SU-DHL-6 (cell line): Measurements from ENCODE around the gene YEATS2.
A peak's percentile ranks its signal among the peaks of the same experiment; 100 is the strongest.

Source experiments
- H2AFZ ChIP-seq: fragments of 200-600 bp; sonication (generic); 2 replicates; pipeline ENCODE4 v1.6.1; 2014; ENCODE audit warnings: low read depth, mild to moderate bottlenecking, moderate library complexity, mixed read lengths, antibody characterized with exemption, low read length; ENCODE audit not compliant: severe bottlenecking
- H3F3A ChIP-seq: fragments of 200-600 bp; shearing (Covaris generic); 2 replicates; pipeline ENCODE4 v1.6.0; 2016; ENCODE audit warnings: antibody characterized with exemption, mild to moderate bottlenecking; ENCODE audit not compliant: insufficient read depth
- H3K27ac ChIP-seq: fragments of 200-600 bp; sonication (generic); 2 replicates; pipeline ENCODE4 v1.5.1; 2016; ENCODE audit warnings: low read depth, mild to moderate bottlenecking, low read length, moderate library complexity, mixed read lengths
- H3K27me3 ChIP-seq: fragments of 200-600 bp; sonication (generic), shearing (Covaris generic); 2 replicates; pipeline ENCODE4 v1.6.0; 2014; ENCODE audit warnings: mild to moderate bottlenecking, low read length
- H3K36me3 ChIP-seq: fragments of 200-600 bp; sonication (generic); 2 replicates; pipeline ENCODE4 v1.6.1; 2014; ENCODE audit warnings: mild to moderate bottlenecking, low read length, mixed read lengths
- H3K4me2 ChIP-seq: fragments of 300-600, 200-600 bp; shearing (Covaris generic), sonication (generic); 2 replicates; pipeline ENCODE4 v1.6.0; 2014; ENCODE audit warnings: low read length, low read depth, mild to moderate bottlenecking; ENCODE audit not compliant: poor library complexity, severe bottlenecking
- H3K4me3 ChIP-seq: fragments of 200-600 bp; sonication (generic); 2 replicates; pipeline ENCODE4 v1.5.1; 2014; ENCODE audit warnings: antibody characterized with exemption, low read length, mild to moderate bottlenecking, mixed read lengths; ENCODE audit not compliant: insufficient read depth, poor library complexity, severe bottlenecking
- H3K79me2 ChIP-seq: fragments of 200-600 bp; sonication (generic); 2 replicates; pipeline ENCODE4 v1.6.1; 2014; ENCODE audit warnings: mild to moderate bottlenecking, low read length, moderate library complexity; ENCODE audit not compliant: insufficient read depth
- H3K9ac ChIP-seq: fragments of 200-600 bp; sonication (generic); 2 replicates; pipeline ENCODE4 v1.7.0; 2014; ENCODE audit warnings: mild to moderate bottlenecking, low read length
- H3K9me2 ChIP-seq: fragments of 200-600 bp; sonication (generic); replicated peaks from 2 replicates; pipeline ENCODE4 v1.6.1; 2014; ENCODE audit warnings: low read length; ENCODE audit not compliant: insufficient read depth
- H3K9me3 ChIP-seq: fragments of 200-600 bp; sonication (generic); 2 replicates; pipeline ENCODE4 v1.6.1; 2014; ENCODE audit warnings: low read length, mixed read lengths; ENCODE audit not compliant: insufficient read depth
- H4K20me1 ChIP-seq: fragments of 200-600 bp; sonication (generic); 2 replicates; pipeline ENCODE4 v1.6.1; 2014; ENCODE audit warnings: low read depth, mild to moderate bottlenecking, antibody characterized with exemption, low read length, moderate library complexity, mixed read lengths
- EZH2phosphoT487 ChIP-seq: fragments of 200-600 bp; sonication (generic), shearing (Covaris generic); conservative IDR thresholded peaks from 2 replicates; pipeline ENCODE4 v1.6.1; 2018; ENCODE audit warnings: mild to moderate bottlenecking, antibody characterized with exemption, low read length, moderate library complexity, mixed read lengths
- TF ChIP-seq, protein P1 (sequence below): fragments of 200-600 bp; sonication (generic); IDR thresholded peaks from one replicate; pipeline ENCODE4 v1.5.1; 2017; ENCODE audit warnings: antibody characterized with exemption, mild to moderate bottlenecking, low read length, moderate library complexity; ENCODE audit not compliant: insufficient read depth, poor library complexity, severe bottlenecking

YEATS2 gene

GRCh38 chr3:183697610-183698317 is at the start of gene YEATS2:
YEATS2 (plus strand) TSS chr3:183697797; CDS start chr3:183715163, 17,366 bp downstream.
- Histone ChIP-seq H3K79me2 (peaks cover 50% of the 10 kb centered on the region), H3K9me2 (no peaks in the 10 kb centered on the region), H3K36me3 (peaks cover 4% of the 10 kb centered on the region; the same call in 1 of the 2 replicates), H3F3A (peaks cover 5% of the 10 kb centered on the region), H3K27ac (peak within 1 kb of the TSS; percentile 82), H4K20me1 (0 out of 2 replicates have a peak, but pooled peaks cover under 1% of the 10 kb centered on the region), H3K9ac (peak within 1 kb of the TSS; percentile 99), H3K4me2 (peak within 1 kb of the TSS; percentile 98), H3K9me3 (no peaks in the 10 kb centered on the region), H3K27me3 (no peaks in the 10 kb centered on the region), H2AFZ (peak within 1 kb of the TSS; percentile 99), H3K4me3 (peak within 1 kb of the TSS; percentile 95)
- TF ChIP-seq, protein P1, sequence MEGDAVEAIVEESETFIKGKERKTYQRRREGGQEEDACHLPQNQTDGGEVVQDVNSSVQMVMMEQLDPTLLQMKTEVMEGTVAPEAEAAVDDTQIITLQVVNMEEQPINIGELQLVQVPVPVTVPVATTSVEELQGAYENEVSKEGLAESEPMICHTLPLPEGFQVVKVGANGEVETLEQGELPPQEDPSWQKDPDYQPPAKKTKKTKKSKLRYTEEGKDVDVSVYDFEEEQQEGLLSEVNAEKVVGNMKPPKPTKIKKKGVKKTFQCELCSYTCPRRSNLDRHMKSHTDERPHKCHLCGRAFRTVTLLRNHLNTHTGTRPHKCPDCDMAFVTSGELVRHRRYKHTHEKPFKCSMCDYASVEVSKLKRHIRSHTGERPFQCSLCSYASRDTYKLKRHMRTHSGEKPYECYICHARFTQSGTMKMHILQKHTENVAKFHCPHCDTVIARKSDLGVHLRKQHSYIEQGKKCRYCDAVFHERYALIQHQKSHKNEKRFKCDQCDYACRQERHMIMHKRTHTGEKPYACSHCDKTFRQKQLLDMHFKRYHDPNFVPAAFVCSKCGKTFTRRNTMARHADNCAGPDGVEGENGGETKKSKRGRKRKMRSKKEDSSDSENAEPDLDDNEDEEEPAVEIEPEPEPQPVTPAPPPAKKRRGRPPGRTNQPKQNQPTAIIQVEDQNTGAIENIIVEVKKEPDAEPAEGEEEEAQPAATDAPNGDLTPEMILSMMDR = no peak
- TF ChIP-seq EZH2phosphoT487 = no peak

- peaks cover 30% of the 10 kb centered on the region for H3K36me3 ChIP-seq
- TF ChIP-seq, protein P1 = no peak
- TF ChIP-seq EZH2phosphoT487 = no peak
- no peak overlapping the region for H3K4me3 ChIP-seq
- H3K27ac ChIP-seq = no peak overlapping the region
- no peak overlapping the region for H3K4me2 ChIP-seq
- no peaks in the 10 kb centered on the region for H3K9me2 ChIP-seq
- H3K9ac ChIP-seq = no peak overlapping the region
- H3K9me3 ChIP-seq = peaks cover 28% of the 10 kb centered on the region; the same call in 1 of the 2 replicates
- H2AFZ ChIP-seq = no peak overlapping the region
- no peaks in the 10 kb centered on the region for H3K27me3 ChIP-seq
- H3K79me2 ChIP-seq = no peaks in the 10 kb centered on the region
- H3F3A ChIP-seq = no peaks in the 10 kb centered on the region
- no peaks in the 10 kb centered on the region for H4K20me1 ChIP-seq
Observed at GRCh38 chr3:183650554-183650953, 47.0 kb upstream of the YEATS2 start.

DNA sequence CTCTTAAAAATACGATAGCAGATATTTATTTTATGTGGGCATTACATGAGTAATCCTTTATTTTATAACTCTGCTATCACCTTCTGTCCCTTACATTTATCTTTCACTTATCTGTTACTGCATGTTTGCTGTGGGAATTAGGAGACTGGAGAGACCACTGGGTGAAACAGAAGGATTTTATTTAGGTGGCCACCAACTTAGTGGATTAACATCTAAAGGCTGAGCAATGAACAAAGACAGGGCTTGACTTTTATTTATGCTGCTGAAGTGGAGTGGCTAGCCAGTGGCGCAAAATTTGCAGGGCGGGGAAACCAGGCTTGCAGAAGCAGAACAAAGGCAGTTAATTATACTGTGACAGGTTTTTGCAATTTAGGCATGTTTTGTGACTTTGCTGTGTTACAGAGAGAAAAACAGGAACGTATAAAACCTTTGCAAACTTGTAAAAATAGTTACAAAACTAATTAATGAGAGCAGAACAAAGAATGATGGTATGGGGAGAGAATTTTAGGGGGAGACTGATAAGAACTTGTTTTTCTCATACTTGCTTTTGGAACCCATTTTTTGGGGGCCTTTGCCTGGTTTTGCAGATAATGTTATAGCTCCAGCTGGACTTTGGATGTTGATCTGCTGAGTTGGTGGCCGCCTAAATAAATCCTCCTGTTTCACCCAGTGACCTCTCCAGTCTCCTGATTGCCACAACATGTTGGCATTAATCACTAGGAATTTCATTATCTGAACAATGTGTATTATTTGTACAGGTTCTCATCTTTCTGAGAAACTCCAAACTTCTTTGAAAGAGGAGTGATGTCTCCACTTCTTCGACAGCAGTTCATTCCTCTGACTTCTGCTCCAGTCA is 44.2 kb upstream of the YEATS2 start:
- Histone ChIP-seq H3K27ac (no peak overlapping the region), H3K9me2 (no peaks in the 10 kb centered on the region), H4K20me1 (no peaks in the 10 kb centered on the region), H2AFZ (no peak overlapping the region), H3K4me2 (no peak overlapping the region), H3K9me3 (peaks cover 28% of the 10 kb centered on the region; the same call in 1 of the 2 replicates), H3K36me3 (peaks cover 30% of the 10 kb centered on the region), H3K27me3 (no peaks in the 10 kb centered on the region), H3K79me2 (no peaks in the 10 kb centered on the region), H3K9ac (no peak overlapping the region), H3K4me3 (no peak overlapping the region), H3F3A (no peaks in the 10 kb centered on the region)
- TF ChIP-seq EZH2phosphoT487 = no peak
- TF ChIP-seq, protein P1 = no peak
